ENCODE data around the gene OR52B4. TPM values are rescaled to one million over a fixed set of nuclear protein-coding genes. Genes with fewer than 3 reads are reported as not detected.

The OR52B4 gene
- total RNA-seq, 1 experiment from 2014 or later = not detected

DNA sequence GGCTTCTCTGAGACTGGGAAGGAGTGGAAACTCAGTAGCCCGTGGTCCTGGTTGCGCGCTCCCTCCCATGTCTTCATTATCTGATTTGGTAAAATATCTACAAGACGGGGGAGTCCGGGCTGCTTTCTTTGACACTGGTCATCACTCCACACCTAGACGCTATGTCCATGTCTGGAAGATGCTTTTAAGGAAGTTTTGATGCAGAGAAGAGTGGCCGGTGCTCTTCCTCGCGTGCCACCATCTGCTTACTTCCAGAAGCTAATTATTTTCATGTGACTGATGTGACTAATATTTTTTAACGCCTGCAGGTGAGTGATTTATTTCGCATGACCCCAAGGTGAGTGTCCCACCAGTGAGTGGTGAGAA lies 25.7 kb upstream of the OR52B4 start:
- TF ChIP-seq, protein P1, sequence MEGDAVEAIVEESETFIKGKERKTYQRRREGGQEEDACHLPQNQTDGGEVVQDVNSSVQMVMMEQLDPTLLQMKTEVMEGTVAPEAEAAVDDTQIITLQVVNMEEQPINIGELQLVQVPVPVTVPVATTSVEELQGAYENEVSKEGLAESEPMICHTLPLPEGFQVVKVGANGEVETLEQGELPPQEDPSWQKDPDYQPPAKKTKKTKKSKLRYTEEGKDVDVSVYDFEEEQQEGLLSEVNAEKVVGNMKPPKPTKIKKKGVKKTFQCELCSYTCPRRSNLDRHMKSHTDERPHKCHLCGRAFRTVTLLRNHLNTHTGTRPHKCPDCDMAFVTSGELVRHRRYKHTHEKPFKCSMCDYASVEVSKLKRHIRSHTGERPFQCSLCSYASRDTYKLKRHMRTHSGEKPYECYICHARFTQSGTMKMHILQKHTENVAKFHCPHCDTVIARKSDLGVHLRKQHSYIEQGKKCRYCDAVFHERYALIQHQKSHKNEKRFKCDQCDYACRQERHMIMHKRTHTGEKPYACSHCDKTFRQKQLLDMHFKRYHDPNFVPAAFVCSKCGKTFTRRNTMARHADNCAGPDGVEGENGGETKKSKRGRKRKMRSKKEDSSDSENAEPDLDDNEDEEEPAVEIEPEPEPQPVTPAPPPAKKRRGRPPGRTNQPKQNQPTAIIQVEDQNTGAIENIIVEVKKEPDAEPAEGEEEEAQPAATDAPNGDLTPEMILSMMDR (IDR thresholded peaks at IDR 0.05; ENCODE audit: insufficient read depth in 1 of 2, low read depth in 1 of 2, low read length in 1 of 2, severe bottlenecking in 1 of 2, unreplicated experiment in 1 of 2) = no peak
- no TSS peak for BruUV-seq (replicated peaks)
- Mint-ChIP-seq H3K36me3 (ENCODE audit: insufficient read depth, unreplicated experiment) (no peaks in the 10 kb centered on the region), H3K9me3 (ENCODE audit: unreplicated experiment) (peaks cover 2% of the 10 kb centered on the region), H3K4me1 (ENCODE audit: low read depth, unreplicated experiment) (peaks cover 7% of the 10 kb centered on the region), H3K27me3 (ENCODE audit: insufficient read depth, unreplicated experiment) (peaks cover 3% of the 10 kb centered on the region), H3K4me3 (ENCODE audit: unreplicated experiment) (peak overlapping the region; percentile 88), H3K27ac (ENCODE audit: unreplicated experiment) (no peak overlapping the region)
- ChIA-PET CTCF (interaction anchor here (0.6 to 0.8 kb wide), 2 partner anchors 206 to 435 kb away, joined by 3 to 5 read pairs; no protein-coding TSS in a partner anchor), POLR2A (interaction anchor here (0.6 kb wide), 1 partner anchor 50 kb away, joined by 3 read pairs; no protein-coding TSS in a partner anchor)
- Histone ChIP-seq H3K27me3 (replicated peaks; ENCODE audit: control insufficient read depth, insufficient read depth, low read length) (no peaks in the 10 kb centered on the region), H3K4me1 (no peaks in the 10 kb centered on the region), H3K36me3 (ENCODE audit: control insufficient read depth, insufficient read depth, low read length) (no peaks in the 10 kb centered on the region), H3K4me3 (ENCODE audit: low read depth, low read length) (peak overlapping the region; percentile 83), H3K9me3 (no peaks in the 10 kb centered on the region)
- intact Hi-C loops (cut with micrococcal nuclease; ENCODE audit: unreplicated experiment) = loop anchor here (2.0 to 5.0 kb wide), 2 partner anchors 19 to 98 kb away; no protein-coding TSS in a partner anchor
- no peak for DNase-seq

DNA sequence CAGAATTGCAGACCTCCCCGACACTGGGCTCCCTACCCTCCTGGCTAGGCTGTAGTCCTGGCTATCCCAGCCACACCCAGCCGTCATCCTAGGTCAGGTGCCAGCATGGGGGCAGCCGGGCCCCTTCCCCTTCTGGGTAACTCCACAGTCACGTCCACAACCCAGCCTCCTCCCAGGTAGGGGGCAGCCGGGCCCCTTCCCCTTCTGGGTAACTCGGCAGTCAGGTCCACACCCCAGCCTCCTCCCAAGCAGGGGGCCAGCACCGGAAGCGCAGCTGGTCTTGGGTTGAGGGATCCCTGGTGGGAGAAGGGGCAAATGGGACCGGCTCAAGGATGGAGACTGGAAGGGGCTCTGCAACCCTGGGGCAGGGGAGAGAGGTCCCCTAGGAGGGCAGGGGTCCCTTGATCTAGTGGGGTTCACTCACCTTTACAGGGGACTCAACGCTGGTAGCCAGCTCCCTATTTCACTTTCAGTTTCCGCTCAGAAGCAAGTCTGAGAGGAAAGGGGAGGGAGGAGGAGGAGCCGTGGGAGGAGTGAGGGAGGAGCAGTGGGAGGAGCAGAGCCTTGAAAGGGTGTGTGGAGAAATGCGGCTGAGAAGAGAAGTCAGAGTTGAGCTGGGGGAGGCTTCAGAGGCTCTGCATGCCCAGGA lies 25.1 kb upstream of the OR52B4 start, which contains the start of gene TRIM21:
Gene TRIM21, minus strand, starts transcription at position 494 of the 649 bp plus-strand sequence. CDS start 3,293 bp downstream, outside the sequence.
- peaks cover 7% of the 10 kb centered on the region for H3K4me1 Mint-ChIP-seq (ENCODE audit: low read depth, unreplicated experiment)
- peak; percentile 82 to 85 for DNase-seq
- no peaks in the 10 kb centered on the region for H3K36me3 ChIP-seq (ENCODE audit: control insufficient read depth, insufficient read depth, low read length)
- peak within 1 kb of the TSS; percentile 88 for H3K4me3 Mint-ChIP-seq (ENCODE audit: unreplicated experiment)
- peaks cover 3% of the 10 kb centered on the region for H3K27me3 Mint-ChIP-seq (ENCODE audit: insufficient read depth, unreplicated experiment)
- no peaks in the 10 kb centered on the region for H3K9me3 Mint-ChIP-seq (ENCODE audit: unreplicated experiment)
- H3K4me1 ChIP-seq = no peaks in the 10 kb centered on the region
- BruUV-seq (replicated peaks) = no TSS peak
- TF ChIP-seq, protein P1 (IDR thresholded peaks at IDR 0.05; ENCODE audit: insufficient read depth in 1 of 2, low read depth in 1 of 2, low read length in 1 of 2, severe bottlenecking in 1 of 2, unreplicated experiment in 1 of 2) = no peak
- peak within 1 kb of the TSS; percentile 52 for H3K27ac Mint-ChIP-seq (ENCODE audit: unreplicated experiment)
- no peaks in the 10 kb centered on the region for H3K36me3 Mint-ChIP-seq (ENCODE audit: insufficient read depth, unreplicated experiment)
- no peaks in the 10 kb centered on the region for H3K27me3 ChIP-seq (replicated peaks; ENCODE audit: control insufficient read depth, insufficient read depth, low read length)
- no peaks in the 10 kb centered on the region for H3K9me3 ChIP-seq
- intact Hi-C loops (cut with micrococcal nuclease; ENCODE audit: unreplicated experiment) = loop anchor here (2.0 to 5.0 kb wide), 2 partner anchors 19 to 99 kb away; no protein-coding TSS in a partner anchor
- CTCF ChIA-PET = interaction anchor here (0.6 to 1.0 kb wide), 3 partner anchors 206 to 435 kb away, joined by 3 to 5 read pairs (median 4); no protein-coding TSS in a partner anchor
- H3K4me3 ChIP-seq (ENCODE audit: low read depth, low read length) = peak within 1 kb of the TSS; percentile 83
- POLR2A ChIA-PET = interaction anchor here (0.6 kb wide), 1 partner anchor 51 kb away, joined by 3 read pairs; no protein-coding TSS in a partner anchor

DNA sequence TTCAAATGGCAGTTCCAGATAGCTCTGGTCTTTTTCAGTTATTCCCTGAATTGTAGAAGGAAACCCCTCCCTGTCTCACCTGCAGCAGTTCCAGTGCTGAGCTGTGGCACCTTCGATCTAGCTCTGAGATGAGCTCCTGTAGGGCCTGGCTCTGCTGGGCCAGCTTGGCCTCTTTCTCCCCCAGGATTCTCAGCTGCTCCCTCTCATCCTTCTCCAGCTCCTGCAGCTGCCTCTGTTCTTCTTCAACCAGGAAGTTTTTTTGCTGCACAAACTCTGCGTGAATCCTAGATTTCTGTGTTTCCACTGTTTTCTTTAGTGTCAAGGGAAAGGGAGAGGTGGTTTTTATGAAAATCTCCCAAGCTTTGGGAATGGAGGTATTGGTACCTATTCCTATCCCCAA lies 20.0 kb upstream of the OR52B4 start:
- intact Hi-C loops (cut with micrococcal nuclease; ENCODE audit: unreplicated experiment) = no loop called here

More for the DNA sequence above, 20.0 kb upstream of the OR52B4 start:
- Mint-ChIP-seq H3K4me3 (ENCODE audit: unreplicated experiment) (no peak overlapping the region), H3K9me3 (ENCODE audit: unreplicated experiment) (no peaks in the 10 kb centered on the region), H3K27me3 (ENCODE audit: insufficient read depth, unreplicated experiment) (no peaks in the 10 kb centered on the region), H3K27ac (ENCODE audit: unreplicated experiment) (no peak overlapping the region), H3K4me1 (ENCODE audit: low read depth, unreplicated experiment) (no peaks in the 10 kb centered on the region), H3K36me3 (ENCODE audit: insufficient read depth, unreplicated experiment) (no peaks in the 10 kb centered on the region)
- H3K9me3 ChIP-seq = no peaks in the 10 kb centered on the region
- POLR2A ChIA-PET = no interaction called here
- TF ChIP-seq, protein P1 (IDR thresholded peaks at IDR 0.05; ENCODE audit: insufficient read depth in 1 of 2, low read depth in 1 of 2, low read length in 1 of 2, severe bottlenecking in 1 of 2, unreplicated experiment in 1 of 2) = no peak
- DNase-seq = no peak
- CTCF ChIA-PET = no interaction called here
- H3K36me3 ChIP-seq (ENCODE audit: control insufficient read depth, insufficient read depth, low read length) = no peaks in the 10 kb centered on the region
- H3K4me1 ChIP-seq = no peaks in the 10 kb centered on the region
- H3K4me3 ChIP-seq (ENCODE audit: low read depth, low read length) = no peak overlapping the region
- no peaks in the 10 kb centered on the region for H3K27me3 ChIP-seq (replicated peaks; ENCODE audit: control insufficient read depth, insufficient read depth, low read length)
- BruUV-seq (replicated peaks) = no TSS peak

Measured in Caco-2 (cell line).